H9 (cell line): Measurements from ENCODE around the gene KRTCAP2. TPM values are rescaled to one million over a fixed set of nuclear protein-coding genes. Genes with fewer than 3 reads are reported as not detected.
"Not testable (repeated sequence)": the region's sequence is repeated elsewhere in the genome, so short reads cannot be mapped to it uniquely, and the experiment has no call there.

Source experiments
- DNase-seq: peaks from one replicate; pipeline ENCODE4 v3.0.0-alpha.2; 2017
- H2AFZ ChIP-seq: one replicate; pipeline ENCODE4 v1.6.1; 2013; ENCODE audit warnings: mild to moderate bottlenecking, low read length, control low read depth, moderate library complexity
- H2AK5ac ChIP-seq: 2 replicates; pipeline ENCODE4 v1.6.1; 2013; ENCODE audit warnings: low read length, control low read depth, mixed read lengths; ENCODE audit not compliant: insufficient read length
- H2BK120ac ChIP-seq: one replicate; pipeline ENCODE4 v1.6.1; 2013; ENCODE audit warnings: low read depth, mild to moderate bottlenecking, low read length, control low read depth, inconsistent platforms; ENCODE audit not compliant: poor library complexity, severe bottlenecking
- H2BK12ac ChIP-seq: 2 replicates; pipeline ENCODE4 v1.6.1; 2013; ENCODE audit warnings: low read length, control low read depth, mixed read lengths, low read depth; ENCODE audit not compliant: insufficient read length
- H2BK15ac ChIP-seq: 2 replicates; pipeline ENCODE4 v1.6.1; 2013; ENCODE audit warnings: low read depth, low read length, control low read depth
- H2BK20ac ChIP-seq: one replicate; pipeline ENCODE4 v1.6.1; 2013; ENCODE audit warnings: low read depth, mild to moderate bottlenecking, low read length, control low read depth, inconsistent platforms; ENCODE audit not compliant: poor library complexity, severe bottlenecking
- H2BK5ac ChIP-seq: 2 replicates; pipeline ENCODE4 v1.6.1; 2013; ENCODE audit warnings: low read length, control low read depth, mixed read lengths; ENCODE audit not compliant: insufficient read length
- H3K14ac ChIP-seq: 2 replicates; pipeline ENCODE4 v1.6.1; 2013; ENCODE audit warnings: low read length, control low read depth; ENCODE audit not compliant: insufficient read depth
- H3K18ac ChIP-seq: 2 replicates; pipeline ENCODE4 v1.6.1; 2013; ENCODE audit warnings: low read depth, mild to moderate bottlenecking, mixed read lengths, low read length, control low read depth; ENCODE audit not compliant: insufficient read length
- H3K23ac ChIP-seq: 2 replicates; pipeline ENCODE4 v1.6.1; 2013; ENCODE audit warnings: low read length, control low read depth, mixed read lengths, low read depth; ENCODE audit not compliant: insufficient read length
- H3K23me2 ChIP-seq: 2 replicates; pipeline ENCODE4 v1.6.1; 2013; ENCODE audit warnings: low read depth, mild to moderate bottlenecking, mixed read lengths, low read length, control low read depth; ENCODE audit not compliant: insufficient read length, poor library complexity, severe bottlenecking
- H3K27ac ChIP-seq: 2 replicates; pipeline ENCODE4 v1.5.1; 2013; ENCODE audit warnings: low read length, control low read depth, mixed read lengths, low read depth; ENCODE audit not compliant: insufficient read length
- H3K27me3 ChIP-seq: 2 replicates; pipeline ENCODE4 v1.6.1; 2013; ENCODE audit warnings: low read length, control low read depth, inconsistent platforms; ENCODE audit not compliant: insufficient read depth
- H3K4ac ChIP-seq: 2 replicates; pipeline ENCODE4 v1.6.1; 2013; ENCODE audit warnings: low read depth, mild to moderate bottlenecking, control low read depth, inconsistent platforms, low read length, moderate library complexity
- H3K4me1 ChIP-seq: 2 replicates; pipeline ENCODE4 v1.6.1; 2013; ENCODE audit warnings: low read length, control low read depth, inconsistent platforms; ENCODE audit not compliant: insufficient read depth
- H3K4me2 ChIP-seq: 2 replicates; pipeline ENCODE4 v1.6.1; 2013; ENCODE audit warnings: low read length, control low read depth, mixed read lengths; ENCODE audit not compliant: insufficient read length, insufficient read depth
- H3K56ac ChIP-seq: 2 replicates; pipeline ENCODE4 v1.6.1; 2013; ENCODE audit warnings: low read depth, mild to moderate bottlenecking, mixed read lengths, low read length, control low read depth; ENCODE audit not compliant: insufficient read length
- H3K79me1 ChIP-seq: 2 replicates; pipeline ENCODE4 v1.6.1; 2013; ENCODE audit warnings: low read depth, mild to moderate bottlenecking, moderate library complexity, low read length, control low read depth, inconsistent platforms; ENCODE audit not compliant: insufficient read depth, poor library complexity, severe bottlenecking
- H3K79me2 ChIP-seq: 2 replicates; pipeline ENCODE4 v1.6.1; 2013; ENCODE audit warnings: low read length, control low read depth, inconsistent platforms; ENCODE audit not compliant: insufficient read depth
- H3K9ac ChIP-seq: 2 replicates; pipeline ENCODE4 v1.6.1; 2013; ENCODE audit warnings: low read length, control low read depth, mixed read lengths; ENCODE audit not compliant: insufficient read length; ENCODE audit errors: extremely low read depth
- H3K9me3 ChIP-seq: one replicate; pipeline ENCODE4 v1.6.1; 2013; ENCODE audit warnings: low read depth, low read length, inconsistent platforms; ENCODE audit not compliant: control insufficient read depth
- H3T11ph ChIP-seq: one replicate; pipeline ENCODE4 v1.6.1; 2013; ENCODE audit warnings: mild to moderate bottlenecking, low read length, control low read depth, inconsistent platforms
- H4K20me1 ChIP-seq: one replicate; pipeline ENCODE4 v1.6.1; 2013; ENCODE audit not compliant: control insufficient read depth, insufficient read length, insufficient read depth
- H4K5ac ChIP-seq: 2 replicates; pipeline ENCODE4 v1.6.1; 2013; ENCODE audit warnings: low read depth, mild to moderate bottlenecking, mixed read lengths, low read length, control low read depth; ENCODE audit not compliant: insufficient read length
- H4K8ac ChIP-seq: replicated peaks from 2 replicates; pipeline ENCODE4 v1.6.1; 2013; ENCODE audit warnings: low read length, control low read depth, mixed read lengths, low read depth; ENCODE audit not compliant: insufficient read length
- H4K91ac ChIP-seq: 2 replicates; pipeline ENCODE4 v1.6.1; 2013; ENCODE audit warnings: low read depth, mild to moderate bottlenecking, moderate library complexity, mixed read lengths, low read length, control low read depth; ENCODE audit not compliant: insufficient read length
- H3K27ac Mint-ChIP-seq, 3 experiments: 2 replicates in 2 of 3; 3 replicates in 1 of 3; pipeline ENCODE4 v1.8.0; 2020 to 2021; ENCODE audit warnings: mixed read lengths in 3 of 3, mild to moderate bottlenecking in 1 of 3, moderate library complexity in 1 of 3
- H3K27me3 Mint-ChIP-seq: 2 replicates; pipeline ENCODE4 v1.8.0; 2021; ENCODE audit warnings: low read depth, mild to moderate bottlenecking, moderate library complexity, mixed read lengths
- H3K36me3 Mint-ChIP-seq, 3 experiments: 2 replicates in 2 of 3; 3 replicates in 1 of 3; pipeline ENCODE4 v1.8.0; 2020 to 2021; ENCODE audit warnings: low read depth in 3 of 3, mixed read lengths in 3 of 3; ENCODE audit not compliant: insufficient read depth in 1 of 3
- H3K4me1 Mint-ChIP-seq, 2 experiments: 2 replicates each; pipeline ENCODE4 v1.8.0; 2020; ENCODE audit warnings: mixed read lengths in 2 of 2
- H3K4me3 Mint-ChIP-seq, 2 experiments: 2 replicates in 1 of 2; 3 replicates in 1 of 2; pipeline ENCODE4 v1.8.0; 2020 to 2021; ENCODE audit warnings: mild to moderate bottlenecking in 2 of 2, mixed read lengths in 2 of 2, moderate library complexity in 1 of 2
- H3K9me3 Mint-ChIP-seq, 2 experiments: 2 replicates in 1 of 2; 3 replicates in 1 of 2; pipeline ENCODE4 v1.8.0; 2020; ENCODE audit warnings: mild to moderate bottlenecking in 2 of 2, mixed read lengths in 2 of 2, moderate library complexity in 1 of 2
- WGBS: extraction: QIAGEN DNeasy Blood & Tissue Kit; methylation state at CpG from one replicate; pipeline ENCODE4 v1.1.7; 2013; ENCODE audit warnings: missing lambda C conversion rate, low lambda C conversion rate, mixed read lengths; ENCODE audit not compliant: insufficient read length; ENCODE audit errors: extremely low coverage; 5-methylcytosine and 5-hydroxymethylcytosine counted together
- total RNA-seq: library from RNA; stranded (reverse); gene quantifications from 2 replicates; pipeline ENCODE4 v1.2.1, GENCODE V29; 2021

KRTCAP2 gene
- total RNA-seq, 1 experiment from 2014 or later: 149 TPM

GRCh38 chr1:155212051-155212440 is 38.9 kb upstream of the KRTCAP2 start:
- not testable (repeated sequence) for H3K23ac ChIP-seq, H3K4me1 ChIP-seq, H4K20me1 ChIP-seq, H2BK12ac ChIP-seq, H3K18ac ChIP-seq, H3K27me3 ChIP-seq, H2BK15ac ChIP-seq, H2BK5ac ChIP-seq, H4K8ac ChIP-seq, DNase-seq, H3K14ac ChIP-seq, H3K27ac ChIP-seq, H3K9me3 Mint-ChIP-seq, H3K9ac ChIP-seq, H3K56ac ChIP-seq, H4K5ac ChIP-seq, H3T11ph ChIP-seq, H2AK5ac ChIP-seq, H3K4me2 ChIP-seq, H3K27me3 Mint-ChIP-seq, H4K91ac ChIP-seq, H3K27ac Mint-ChIP-seq, H2AFZ ChIP-seq, H3K79me1 ChIP-seq, H3K4ac ChIP-seq, H3K4me3 Mint-ChIP-seq, H3K79me2 ChIP-seq, H2BK20ac ChIP-seq, H3K9me3 ChIP-seq, H3K23me2 ChIP-seq, H2BK120ac ChIP-seq
- Mint-ChIP-seq H3K4me1 (peaks cover 19 to 20% of the 10 kb centered on the region in 2 experiments), H3K36me3 (peaks cover 9 to 25% (median 20%) of the 10 kb centered on the region in 3 experiments)
- no CpG with 5 or more reads among the region's 7 CpGs for WGBS

GRCh38 chr1:155211381-155212050 is 38.4 kb upstream of the KRTCAP2 start:
- not testable (repeated sequence) for H4K8ac ChIP-seq, H3K9me3 Mint-ChIP-seq, H2BK12ac ChIP-seq, H3K27me3 Mint-ChIP-seq, H3K23ac ChIP-seq, H2AFZ ChIP-seq, DNase-seq, H3K27ac ChIP-seq, H4K91ac ChIP-seq, H3K79me1 ChIP-seq, H2BK120ac ChIP-seq, H3K23me2 ChIP-seq, H3K9me3 ChIP-seq, H3K56ac ChIP-seq, H3K4ac ChIP-seq, H3K27ac Mint-ChIP-seq, H2BK5ac ChIP-seq, H3T11ph ChIP-seq, H2AK5ac ChIP-seq, H3K4me1 ChIP-seq, H3K9ac ChIP-seq, H3K79me2 ChIP-seq, H3K4me3 Mint-ChIP-seq, H3K18ac ChIP-seq, H3K27me3 ChIP-seq, H4K5ac ChIP-seq, H2BK20ac ChIP-seq, H4K20me1 ChIP-seq, H2BK15ac ChIP-seq, H3K4me2 ChIP-seq, H3K14ac ChIP-seq
- Mint-ChIP-seq H3K36me3 (peaks cover 9 to 22% (median 20%) of the 10 kb centered on the region in 3 experiments), H3K4me1 (peaks cover 24 to 25% of the 10 kb centered on the region in 2 experiments)
- WGBS: no CpG with 5 or more reads among the region's 13 CpGs
